AG09319 (cell line): ENCODE results near the gene CABYR.

ENCODE experiments used
- DNase-seq: peaks from one replicate; pipeline ENCODE4 v3.0.0-alpha.2; 2010; ENCODE audit warnings: low read depth; ENCODE audit errors: extremely low read depth
- TF ChIP-seq, protein P1 (sequence below): IDR thresholded peaks from 2 replicates; pipeline ENCODE4 v1.5.1; 2011; ENCODE audit warnings: low read depth, mild to moderate bottlenecking, inconsistent platforms, low read length, moderate library complexity

Gene CABYR

GRCh38 chr18:24161304-24161703, 22.4 kb downstream of the CABYR start:
- TF ChIP-seq, protein P1, sequence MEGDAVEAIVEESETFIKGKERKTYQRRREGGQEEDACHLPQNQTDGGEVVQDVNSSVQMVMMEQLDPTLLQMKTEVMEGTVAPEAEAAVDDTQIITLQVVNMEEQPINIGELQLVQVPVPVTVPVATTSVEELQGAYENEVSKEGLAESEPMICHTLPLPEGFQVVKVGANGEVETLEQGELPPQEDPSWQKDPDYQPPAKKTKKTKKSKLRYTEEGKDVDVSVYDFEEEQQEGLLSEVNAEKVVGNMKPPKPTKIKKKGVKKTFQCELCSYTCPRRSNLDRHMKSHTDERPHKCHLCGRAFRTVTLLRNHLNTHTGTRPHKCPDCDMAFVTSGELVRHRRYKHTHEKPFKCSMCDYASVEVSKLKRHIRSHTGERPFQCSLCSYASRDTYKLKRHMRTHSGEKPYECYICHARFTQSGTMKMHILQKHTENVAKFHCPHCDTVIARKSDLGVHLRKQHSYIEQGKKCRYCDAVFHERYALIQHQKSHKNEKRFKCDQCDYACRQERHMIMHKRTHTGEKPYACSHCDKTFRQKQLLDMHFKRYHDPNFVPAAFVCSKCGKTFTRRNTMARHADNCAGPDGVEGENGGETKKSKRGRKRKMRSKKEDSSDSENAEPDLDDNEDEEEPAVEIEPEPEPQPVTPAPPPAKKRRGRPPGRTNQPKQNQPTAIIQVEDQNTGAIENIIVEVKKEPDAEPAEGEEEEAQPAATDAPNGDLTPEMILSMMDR: no peak
- DNase-seq: no peak

GRCh38 chr18:24168496-24168895, 29.6 kb downstream of the CABYR start:
- no peak for DNase-seq
- TF ChIP-seq, protein P1: no peak

DNA sequence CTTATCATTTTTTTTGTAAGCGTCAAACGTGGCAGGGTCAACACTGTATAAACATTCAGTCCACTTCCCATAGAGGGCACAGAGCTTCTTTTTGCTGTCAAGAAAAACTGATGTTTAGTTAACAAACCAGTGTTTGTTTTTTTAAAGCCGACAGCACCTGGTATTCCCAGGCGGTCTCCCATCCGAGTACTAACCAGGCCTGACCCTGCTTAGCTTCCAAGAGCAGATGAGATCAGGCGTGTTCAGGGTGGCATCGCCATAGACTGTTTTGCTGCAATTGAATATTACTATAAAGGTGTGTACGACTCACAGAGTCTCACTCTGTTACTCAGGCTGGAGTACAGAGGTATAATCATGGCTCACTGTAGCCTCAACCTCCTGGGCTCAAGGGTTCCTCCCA, 31.5 kb downstream of the CABYR start:
- TF ChIP-seq, protein P1: no peak
- DNase-seq: no peak

GRCh38 chr18:24173997-24174396, 35.1 kb downstream of the CABYR start:
- TF ChIP-seq, protein P1: no peak
- DNase-seq: no peak

DNA sequence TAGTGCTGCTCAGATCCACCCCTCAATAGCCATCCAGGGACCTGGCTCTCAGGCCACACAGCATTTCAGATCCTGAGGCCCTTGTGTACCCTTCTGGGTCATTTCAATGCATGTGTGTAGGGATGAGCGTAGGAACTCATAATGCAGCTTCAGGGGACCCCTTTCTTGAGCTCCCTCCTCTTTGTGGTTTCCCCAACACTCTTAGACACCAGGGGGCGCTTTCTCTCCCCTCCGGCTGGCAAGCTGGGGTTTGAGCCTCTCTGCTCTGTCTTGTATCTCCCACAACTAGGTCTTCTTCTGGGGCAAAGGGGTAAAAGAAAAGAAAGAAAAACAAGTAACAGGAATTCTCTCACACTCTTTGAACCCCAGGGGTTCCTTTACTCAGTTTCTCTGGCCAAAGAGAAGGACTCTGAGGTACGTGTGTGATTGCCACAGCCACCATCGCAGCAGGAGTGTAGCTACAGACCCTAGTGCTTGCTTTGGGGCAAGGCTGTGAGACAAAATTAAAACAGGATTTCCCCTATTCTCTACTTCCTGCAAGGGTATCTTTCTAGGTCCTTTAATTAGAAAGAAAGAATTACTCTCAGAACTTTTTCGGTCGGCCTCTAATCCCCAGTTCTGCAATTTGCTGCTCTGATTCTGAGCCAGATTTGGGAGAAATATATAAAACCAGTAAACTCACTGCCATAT, 38.0 kb downstream of the CABYR start:
- DNase-seq: peak; percentile 4
- TF ChIP-seq, protein P1: peak; percentile 81

GRCh38 chr18:24177499-24178133, 38.8 kb downstream of the CABYR start:
- TF ChIP-seq, protein P1: no peak
- DNase-seq: no peak

GRCh38 chr18:24180048-24180447, 41.2 kb downstream of the CABYR start:
- no peak for DNase-seq
- TF ChIP-seq, protein P1: no peak
